T-helper 2 cell (primary cell): ENCODE data around the gene FNBP1.
"Not testable (repeated sequence)": the region's sequence is repeated elsewhere in the genome, so short reads cannot be mapped to it uniquely, and the experiment has no call there.

ENCODE experiments used
- DNase-seq, 5 experiments: peaks; one replicate each; pipeline versions ENCODE4 v3.0.0 to v3.0.0-alpha.2; 2012 to 2022

The FNBP1 gene

GRCh38 chr9:129949821-129950220 lies 93.2 kb downstream of the FNBP1 start:
- DNase-seq: no peak

GRCh38 chr9:129948626-129949025 lies 94.4 kb downstream of the FNBP1 start:
- DNase-seq: not testable (repeated sequence)

- peak in 1 of 5 experiments; percentile 27 for DNase-seq
Observed at GRCh38 chr9:129946246-129946995, 96.6 kb downstream of the FNBP1 start.

GRCh38 chr9:129945314-129945713 lies 97.7 kb downstream of the FNBP1 start:
- peak in 2 of 5 experiments; percentile 53 to 57 for DNase-seq

- peak in 3 of 5 experiments; percentile 29 to 90 (median 82) for DNase-seq
Observed at GRCh38 chr9:129944506-129945116, 98.4 kb downstream of the FNBP1 start.

GRCh38 chr9:129939431-129939830 lies 103.6 kb downstream of the FNBP1 start:
- peak in 1 of 5 experiments; percentile 30 for DNase-seq

GRCh38 chr9:129938291-129938979 lies 104.6 kb downstream of the FNBP1 start:
- peak in 1 of 5 experiments; percentile 36 for DNase-seq

GRCh38 chr9:129937879-129938278 lies 105.1 kb downstream of the FNBP1 start:
- not testable (repeated sequence) for DNase-seq

GRCh38 chr9:129936222-129936621 lies 106.8 kb downstream of the FNBP1 start:
- no peak for DNase-seq

- no peak for DNase-seq
Observed at GRCh38 chr9:129934780-129935179, 108.2 kb downstream of the FNBP1 start.

GRCh38 chr9:129934041-129934591 lies 108.9 kb downstream of the FNBP1 start:
- no peak for DNase-seq

- DNase-seq: no peak
Observed at GRCh38 chr9:129933185-129934040, 109.6 kb downstream of the FNBP1 start.

GRCh38 chr9:129932303-129933151 lies 110.5 kb downstream of the FNBP1 start:
- peak in 1 of 5 experiments; percentile 46 for DNase-seq

GRCh38 chr9:129930743-129931142 lies 112.2 kb downstream of the FNBP1 start:
- peak in 2 of 5 experiments; percentile 36 to 75 for DNase-seq

GRCh38 chr9:129929496-129930125 lies 113.4 kb downstream of the FNBP1 start:
- DNase-seq: peak in 1 of 5 experiments; percentile 65

- DNase-seq: no peak
Observed at GRCh38 chr9:129923589-129923988, 119.4 kb downstream of the FNBP1 start.

- DNase-seq: no peak
Observed at GRCh38 chr9:129921905-129922304, 121.1 kb downstream of the FNBP1 start.

GRCh38 chr9:129919841-129920240 lies 123.1 kb downstream of the FNBP1 start:
- no peak for DNase-seq

GRCh38 chr9:129919277-129919676 lies 123.7 kb downstream of the FNBP1 start:
- no peak for DNase-seq

GRCh38 chr9:129918296-129918950 lies 124.6 kb downstream of the FNBP1 start:
- DNase-seq: no peak
